Left ventricle myocardium inferior (tissue), 1 donor: Measurements from ENCODE around the gene PTGR3. TPM values are rescaled to one million over a fixed set of nuclear protein-coding genes. Genes with fewer than 3 reads are reported as not detected.

ENCODE experiments used
- DNase-seq: peaks from one replicate; pipeline ENCODE4 v3.0.0-alpha.2; 2020
- H3K27ac ChIP-seq: fragments of 200-600 bp; replicated peaks from 2 replicates; pipeline ENCODE4 v1.8.0; 2021
- H3K27me3 ChIP-seq: fragments of 200-600 bp; 2 replicates; pipeline ENCODE4 v1.8.0; 2021; ENCODE audit warnings: low read depth
- H3K36me3 ChIP-seq: fragments of 200-600 bp; 2 replicates; pipeline ENCODE4 v1.8.0; 2021
- H3K4me1 ChIP-seq: fragments of 200-600 bp; 2 replicates; pipeline ENCODE4 v1.8.0; 2021
- H3K4me3 ChIP-seq: fragments of 200-600 bp; 2 replicates; pipeline ENCODE4 v1.8.0; 2021; ENCODE audit warnings: mild to moderate bottlenecking, moderate library complexity
- H3K9me3 ChIP-seq: fragments of 200-600 bp; replicated peaks from 2 replicates; pipeline ENCODE4 v1.8.0; 2021
- CTCF ChIP-seq: fragments of 200-600 bp; IDR thresholded peaks from 2 replicates; pipeline ENCODE4 v1.8.0; 2021; ENCODE audit warnings: antibody characterized with exemption, mild to moderate bottlenecking, borderline replicate concordance
- intact Hi-C: fragments of 100-400 bp; cut with micrococcal nuclease; formaldehyde crosslinking; loops from one replicate; pipeline ENCODE4 v1.11.0; 2022
- total RNA-seq: library from RNA; stranded (reverse); fragmentation: NEBNext Ultra II Directional; extraction: Animal tissue kit (Norgen Biotek cat#: 25700); gene quantifications from one replicate; pipeline ENCODE4 v1.2.1, GENCODE V29; 2021
- donor health status: DM: no; HTN: yes; CAD: no; lungs with severe emphysema.

Gene PTGR3
- total RNA-seq, 1 donor from 2014 or later = 77.3 TPM

- TF ChIP-seq CTCF = no peak
- Histone ChIP-seq H3K4me3 (no peak overlapping the region), H3K36me3 (no peaks in the 10 kb centered on the region), H3K27me3 (no peaks in the 10 kb centered on the region), H3K27ac (peak overlapping the region; percentile 93), H3K4me1 (peaks cover 98% of the 10 kb centered on the region), H3K9me3 (no peaks in the 10 kb centered on the region)
- intact Hi-C loops = no loop called here
- no peak for DNase-seq
Measured at GRCh38 chr18:75218065-75218923, 9.4 kb upstream of the PTGR3 start.

- Histone ChIP-seq H3K27me3 (no peaks in the 10 kb centered on the region), H3K4me1 (peaks cover 100% of the 10 kb centered on the region), H3K36me3 (no peaks in the 10 kb centered on the region), H3K9me3 (no peaks in the 10 kb centered on the region), H3K27ac (peak overlapping the region; percentile 93), H3K4me3 (no peak overlapping the region)
- TF ChIP-seq CTCF = no peak
- DNase-seq = no peak
- intact Hi-C loops = no loop called here
Measured at GRCh38 chr18:75216911-75217689, 8.2 kb upstream of the PTGR3 start.

- peaks cover 96% of the 10 kb centered on the region for H3K4me1 ChIP-seq
- peak overlapping the region; percentile 93 for H3K27ac ChIP-seq
- DNase-seq = no peak
- no peak for TF ChIP-seq CTCF
- no peak overlapping the region for H3K4me3 ChIP-seq
- H3K9me3 ChIP-seq = no peaks in the 10 kb centered on the region
- intact Hi-C loops = no loop called here
- no peaks in the 10 kb centered on the region for H3K27me3 ChIP-seq
- no peaks in the 10 kb centered on the region for H3K36me3 ChIP-seq
Measured at GRCh38 chr18:75216212-75216910, 7.4 kb upstream of the PTGR3 start.

- intact Hi-C loops = no loop called here
- Histone ChIP-seq H3K27ac (peak overlapping the region; percentile 93), H3K4me1 (peaks cover 93% of the 10 kb centered on the region), H3K4me3 (no peak overlapping the region), H3K36me3 (no peaks in the 10 kb centered on the region), H3K9me3 (no peaks in the 10 kb centered on the region), H3K27me3 (no peaks in the 10 kb centered on the region)
- DNase-seq = no peak
- TF ChIP-seq CTCF = no peak
Measured at GRCh38 chr18:75215663-75216062, 6.7 kb upstream of the PTGR3 start.

GRCh38 chr18:75214766-75215510 is 6.0 kb upstream of the PTGR3 start:
- no peak for DNase-seq
- H3K4me3 ChIP-seq = peak overlapping the region; percentile 85
- peak overlapping the region; percentile 93 for H3K27ac ChIP-seq
- intact Hi-C loops = no loop called here
- H3K9me3 ChIP-seq = no peaks in the 10 kb centered on the region
- peaks cover 92% of the 10 kb centered on the region for H3K4me1 ChIP-seq
- H3K36me3 ChIP-seq = no peaks in the 10 kb centered on the region
- no peak for TF ChIP-seq CTCF
- no peaks in the 10 kb centered on the region for H3K27me3 ChIP-seq
